Lower lobe of right lung (tissue), 2 donors: ENCODE measurements around the gene SEC61B. TPM values are rescaled to one million over a fixed set of nuclear protein-coding genes. Genes with fewer than 3 reads are reported as not detected.
A peak's percentile ranks its signal among the peaks of the same experiment; 100 is the strongest.

Source experiments
- ATAC-seq, 2 donors: fragments of 200-7000 bp; cut with Tn5 transposase; one replicate each; pipeline ENCODE4 v1.9.1; 2020 to 2022; ENCODE audit warnings: mild to moderate bottlenecking in 2 of 2, moderate library complexity in 2 of 2
- DNase-seq: peaks from one replicate; pipeline ENCODE4 v3.0.0-alpha.2; 2020
- H3K27ac ChIP-seq: fragments of 200-600 bp; one replicate; pipeline ENCODE4 v1.8.0; 2022
- H3K27me3 ChIP-seq: fragments of 200-600 bp; one replicate; pipeline ENCODE4 v1.8.0; 2022; ENCODE audit warnings: low read depth
- H3K36me3 ChIP-seq: fragments of 200-600 bp; one replicate; pipeline ENCODE4 v1.8.0; 2022; ENCODE audit warnings: mild to moderate bottlenecking
- H3K4me1 ChIP-seq: fragments of 200-600 bp; one replicate; pipeline ENCODE4 v1.8.0; 2022
- H3K4me3 ChIP-seq: fragments of 200-600 bp; one replicate; pipeline ENCODE4 v1.8.0; 2022; ENCODE audit warnings: mild to moderate bottlenecking
- H3K9me3 ChIP-seq: fragments of 200-600 bp; one replicate; pipeline ENCODE4 v1.8.0; 2022
- CTCF ChIP-seq: fragments of 200-600 bp; IDR thresholded peaks from one replicate; pipeline ENCODE4 v1.8.0; 2022; ENCODE audit warnings: antibody characterized with exemption, mild to moderate bottlenecking
- intact Hi-C: fragments of 100-400 bp; cut with DNase I; formaldehyde crosslinking; loops from one replicate; pipeline ENCODE4 v1.11.0; 2022
- total RNA-seq: library from RNA; stranded (reverse); fragmentation: NEBNext Ultra II Directional; extraction: Animal tissue kit (Norgen Biotek cat#: 25700); gene quantifications from one replicate; pipeline ENCODE4 v1.2.1, GENCODE V29; 2021
- donor health status: DM: no; HTN: yes; CAD: no; lungs with severe emphysema.

Gene SEC61B
- total RNA-seq, 1 donor from 2014 or later, result 111 TPM

GRCh38 chr9:99251157-99251556 lies 29.1 kb downstream of the SEC61B start:
- H3K4me1 ChIP-seq, result no peaks in the 10 kb centered on the region
- H3K4me3 ChIP-seq, result no peak overlapping the region
- no peak for DNase-seq
- no peaks in the 10 kb centered on the region for H3K36me3 ChIP-seq
- intact Hi-C loops, result no loop called here
- ATAC-seq, result no peak
- no peak overlapping the region for H3K27ac ChIP-seq
- H3K27me3 ChIP-seq, result no peaks in the 10 kb centered on the region
- TF ChIP-seq CTCF, result no peak
- no peaks in the 10 kb centered on the region for H3K9me3 ChIP-seq

- Histone ChIP-seq H3K4me3 (no peak overlapping the region), H3K36me3 (no peaks in the 10 kb centered on the region), H3K4me1 (no peaks in the 10 kb centered on the region), H3K27ac (no peak overlapping the region), H3K27me3 (no peaks in the 10 kb centered on the region), H3K9me3 (no peaks in the 10 kb centered on the region)
- DNase-seq (no peak), ATAC-seq (no peak)
- intact Hi-C loops, result no loop called here
- no peak for TF ChIP-seq CTCF
These were observed 31.1 kb downstream of the SEC61B start for GRCh38 chr9:99253134-99253533.

GRCh38 chr9:99253772-99254431 lies 31.8 kb downstream of the SEC61B start:
- H3K4me1 ChIP-seq, result no peaks in the 10 kb centered on the region
- no peaks in the 10 kb centered on the region for H3K36me3 ChIP-seq
- TF ChIP-seq CTCF, result no peak
- H3K27me3 ChIP-seq, result no peaks in the 10 kb centered on the region
- ATAC-seq (peak in 1 of 2 donors; percentile 11), DNase-seq (no peak)
- H3K27ac ChIP-seq, result no peak overlapping the region
- intact Hi-C loops, result no loop called here
- no peaks in the 10 kb centered on the region for H3K9me3 ChIP-seq
- no peak overlapping the region for H3K4me3 ChIP-seq

- Histone ChIP-seq H3K4me3 (no peak overlapping the region), H3K4me1 (peaks cover 7% of the 10 kb centered on the region), H3K27me3 (no peaks in the 10 kb centered on the region), H3K36me3 (no peaks in the 10 kb centered on the region), H3K9me3 (no peaks in the 10 kb centered on the region), H3K27ac (no peak overlapping the region)
- intact Hi-C loops, result no loop called here
- DNase-seq (no peak), ATAC-seq (no peak)
- no peak for TF ChIP-seq CTCF
These were observed 33.6 kb downstream of the SEC61B start for GRCh38 chr9:99255651-99256050.

- ATAC-seq (no peak), DNase-seq (no peak)
- intact Hi-C loops, result no loop called here
- Histone ChIP-seq H3K4me3 (no peak overlapping the region), H3K27ac (no peak overlapping the region), H3K27me3 (no peaks in the 10 kb centered on the region), H3K9me3 (no peaks in the 10 kb centered on the region), H3K4me1 (peaks cover 7% of the 10 kb centered on the region), H3K36me3 (no peaks in the 10 kb centered on the region)
- TF ChIP-seq CTCF, result no peak
These were observed 35.8 kb downstream of the SEC61B start for GRCh38 chr9:99257723-99258389.
